ENCODE data around the gene TMEM121B. TPM values are rescaled to one million over a fixed set of nuclear protein-coding genes. Genes with fewer than 3 reads are reported as not detected.

The TMEM121B gene
- total RNA-seq, 1 donor from 2014 or later = 0.28 TPM

GRCh38 chr22:17137861-17138425, 16.8 kb upstream of the TMEM121B start:
- ATAC-seq = no peak

- ATAC-seq = no peak
These were observed 16.0 kb upstream of the TMEM121B start for GRCh38 chr22:17137170-17137569.

GRCh38 chr22:17135153-17135760, 14.1 kb upstream of the TMEM121B start:
- no peak for ATAC-seq

- ATAC-seq = peak; percentile 8
These were observed 12.0 kb upstream of the TMEM121B start for GRCh38 chr22:17133137-17133536.

- ATAC-seq = no peak
These were observed 11.0 kb upstream of the TMEM121B start for GRCh38 chr22:17132112-17132511.

GRCh38 chr22:17131686-17132085, 10.5 kb upstream of the TMEM121B start:
- ATAC-seq = no peak

- no peak for ATAC-seq
These were observed 9.0 kb upstream of the TMEM121B start for GRCh38 chr22:17130199-17130598.

GRCh38 chr22:17120711-17121232, 388 bp downstream of the TMEM121B start:
- ATAC-seq = no peak

GRCh38 chr22:17120281-17120680, 879 bp downstream of the TMEM121B start:
- ATAC-seq = peak; percentile 36

GRCh38 chr22:17119481-17120202, 1.5 kb downstream of the TMEM121B start:
- ATAC-seq = no peak

GRCh38 chr22:17118342-17118741, 2.8 kb downstream of the TMEM121B start:
- ATAC-seq = no peak

GRCh38 chr22:17117890-17118289, 3.3 kb downstream of the TMEM121B start:
- ATAC-seq = no peak

GRCh38 chr22:17117400-17117799, 3.8 kb downstream of the TMEM121B start:
- ATAC-seq = no peak

- no peak for ATAC-seq
These were observed 4.4 kb downstream of the TMEM121B start for GRCh38 chr22:17116572-17117330.

GRCh38 chr22:17115945-17116565, 5.1 kb downstream of the TMEM121B start:
- ATAC-seq = no peak

- no peak for ATAC-seq
These were observed 5.9 kb downstream of the TMEM121B start for GRCh38 chr22:17115236-17115635.

- ATAC-seq = no peak
These were observed 6.3 kb downstream of the TMEM121B start for GRCh38 chr22:17114898-17115235.

GRCh38 chr22:17114173-17114897, 6.8 kb downstream of the TMEM121B start:
- ATAC-seq = no peak

- ATAC-seq = no peak
These were observed 7.6 kb downstream of the TMEM121B start for GRCh38 chr22:17113600-17113999.

GRCh38 chr22:17112491-17113042, 8.6 kb downstream of the TMEM121B start:
- ATAC-seq = no peak

- no peak for ATAC-seq
These were observed 10.2 kb downstream of the TMEM121B start for GRCh38 chr22:17110791-17111550.

All from esophagus mucosa (tissue), 1 donor.